Smooth muscle cell (in vitro differentiated cells): ENCODE results near the gene PPM1G. TPM values are rescaled to one million over a fixed set of nuclear protein-coding genes. Genes with fewer than 3 reads are reported as not detected.

Experiments used
- DNase-seq: peaks from one replicate; lab custom pipeline; 2025; ENCODE audit not compliant: unreplicated experiment; lab: John Stamatoyannopoulos, UW
- H2AFZ ChIP-seq: fragments of 200-600 bp; sonication (generic); 2 replicates; pipeline ENCODE4 v1.6.0; 2016; ENCODE audit warnings: antibody characterized with exemption, low read depth, mild to moderate bottlenecking
- H3F3A ChIP-seq: fragments of 200-600 bp; sonication (generic); 2 replicates; pipeline ENCODE4 v1.6.0; 2017; ENCODE audit warnings: antibody characterized with exemption, low read depth
- H3K27ac ChIP-seq: fragments of 200-600 bp; sonication (generic); 2 replicates; pipeline ENCODE4 v1.5.1; 2016; ENCODE audit warnings: low read depth, mild to moderate bottlenecking
- H3K27me3 ChIP-seq: fragments of 200-600 bp; sonication (generic); 2 replicates; pipeline ENCODE4 v1.6.1; 2016; ENCODE audit warnings: low read depth, mild to moderate bottlenecking
- H3K36me3 ChIP-seq: fragments of 200-600 bp; sonication (generic); 2 replicates; pipeline ENCODE4 v1.5.1; 2016; ENCODE audit warnings: low read depth
- H3K4me1 ChIP-seq: fragments of 200-600 bp; sonication (generic); 2 replicates; pipeline ENCODE4 v1.5.1; 2016; ENCODE audit warnings: low read depth
- H3K4me2 ChIP-seq: fragments of 200-600 bp; sonication (generic); 2 replicates; pipeline ENCODE4 v1.6.0; 2016; ENCODE audit warnings: mild to moderate bottlenecking
- H3K4me3 ChIP-seq: fragments of 200-600 bp; sonication (generic); 2 replicates; pipeline ENCODE4 v1.5.1; 2016; ENCODE audit warnings: mild to moderate bottlenecking
- H3K79me2 ChIP-seq: fragments of 200-600 bp; sonication (generic); 2 replicates; pipeline ENCODE4 v1.6.0; 2016; ENCODE audit warnings: low read depth, mild to moderate bottlenecking
- H3K9ac ChIP-seq: fragments of 200-600 bp; sonication (generic); 2 replicates; pipeline ENCODE4 v1.6.0; 2016; ENCODE audit warnings: low read depth
- H3K9me3 ChIP-seq: fragments of 200-600 bp; sonication (generic); replicated peaks from 2 replicates; pipeline ENCODE4 v1.5.1; 2016; ENCODE audit warnings: low read depth
- H4K20me1 ChIP-seq: fragments of 200-600 bp; sonication (generic); 2 replicates; pipeline ENCODE4 v1.6.0; 2016; ENCODE audit warnings: low read depth
- WGBS: methylation state at CpG from one replicate; pipeline ENCODE4 v1.1.7; 2016; ENCODE audit warnings: low lambda C conversion rate; 5-methylcytosine and 5-hydroxymethylcytosine counted together
- polyA plus RNA-seq: library from polyadenylated mRNA; unstranded; fragments of >200 nt; fragmentation: Nextera tagmentation; extraction: Ambion mirVana; gene quantifications from 2 replicates; pipeline ENCODE4 v1.2.1, GENCODE V29; 2016
- total RNA-seq: library from RNA; depleted of rRNA; stranded (reverse); fragments of >200 nt; gene quantifications from 2 replicates; pipeline ENCODE4 v1.2.3, GENCODE V29; 2014
- TF ChIP-seq, protein P1 (sequence below): fragments of 200-600 bp; sonication (generic); IDR thresholded peaks from 2 replicates; pipeline ENCODE4 v1.5.1; 2017; ENCODE audit warnings: borderline replicate concordance, mild to moderate bottlenecking, antibody characterized with exemption; ENCODE audit not compliant: insufficient read depth, poor library complexity, severe bottlenecking

PPM1G gene, protein sequence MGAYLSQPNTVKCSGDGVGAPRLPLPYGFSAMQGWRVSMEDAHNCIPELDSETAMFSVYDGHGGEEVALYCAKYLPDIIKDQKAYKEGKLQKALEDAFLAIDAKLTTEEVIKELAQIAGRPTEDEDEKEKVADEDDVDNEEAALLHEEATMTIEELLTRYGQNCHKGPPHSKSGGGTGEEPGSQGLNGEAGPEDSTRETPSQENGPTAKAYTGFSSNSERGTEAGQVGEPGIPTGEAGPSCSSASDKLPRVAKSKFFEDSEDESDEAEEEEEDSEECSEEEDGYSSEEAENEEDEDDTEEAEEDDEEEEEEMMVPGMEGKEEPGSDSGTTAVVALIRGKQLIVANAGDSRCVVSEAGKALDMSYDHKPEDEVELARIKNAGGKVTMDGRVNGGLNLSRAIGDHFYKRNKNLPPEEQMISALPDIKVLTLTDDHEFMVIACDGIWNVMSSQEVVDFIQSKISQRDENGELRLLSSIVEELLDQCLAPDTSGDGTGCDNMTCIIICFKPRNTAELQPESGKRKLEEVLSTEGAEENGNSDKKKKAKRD
- total RNA-seq (30.2 and 32.8 TPM in 2 replicates), polyA plus RNA-seq (48.7 and 60.0 TPM in 2 replicates)

DNA sequence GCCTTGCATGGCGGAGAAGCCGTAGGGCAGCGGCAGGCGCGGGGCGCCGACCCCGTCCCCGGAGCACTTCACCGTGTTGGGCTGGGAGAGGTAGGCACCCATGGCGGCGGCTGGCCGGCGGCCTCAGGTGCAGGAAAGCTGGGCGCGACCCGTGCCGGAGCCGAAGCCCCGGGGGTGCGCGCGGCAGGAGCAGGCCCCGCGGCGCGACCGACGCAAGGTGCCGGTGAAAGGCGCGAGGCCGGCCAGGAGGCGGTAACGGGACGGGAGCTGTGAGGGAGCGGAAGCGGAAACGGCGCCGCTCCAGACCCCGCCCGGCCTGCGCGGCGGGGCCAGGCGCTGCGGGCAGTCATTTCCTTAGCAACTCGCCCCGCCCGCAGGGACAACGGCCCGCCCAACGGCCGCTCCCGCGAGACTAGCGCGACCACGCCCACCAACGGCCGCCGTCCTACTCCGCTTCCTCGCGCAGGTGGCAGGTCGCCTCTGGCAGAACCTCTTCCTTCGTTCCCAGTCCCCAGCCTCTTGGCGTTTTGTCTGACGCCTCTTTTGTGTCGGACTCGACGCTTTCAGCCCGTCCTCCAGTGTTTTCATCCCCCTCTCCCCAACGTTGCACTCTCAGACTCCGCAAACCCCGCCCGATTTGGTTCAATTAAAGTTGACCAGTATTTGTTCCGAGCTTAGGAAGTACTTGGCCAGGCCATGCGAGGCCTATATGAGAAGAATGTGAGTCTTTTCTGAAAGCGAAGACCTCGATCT lies at the start of gene PPM1G:
TSS of gene PPM1G (minus strand) at position 271 of the 753 bp plus-strand sequence. CDS start at position 102, 169 bp downstream.
- Histone ChIP-seq H4K20me1 (peaks cover 27% of the 10 kb centered on the region), H3K4me2 (peak within 1 kb of the TSS; percentile 85), H3K27ac (peak within 1 kb of the TSS; percentile 68), H3K4me1 (peaks cover 11% of the 10 kb centered on the region), H3K9ac (peak within 1 kb of the TSS; percentile 90), H3F3A (no peaks in the 10 kb centered on the region), H3K27me3 (no peaks in the 10 kb centered on the region), H3K4me3 (peak within 1 kb of the TSS; percentile 99), H2AFZ (peak within 1 kb of the TSS; percentile 99), H3K36me3 (no peaks in the 10 kb centered on the region), H3K9me3 (no peaks in the 10 kb centered on the region), H3K79me2 (peaks cover 46% of the 10 kb centered on the region)
- DNase-seq: peak; percentile 71
- 2% methylated on average over 81 of the region's 82 CpGs for WGBS
- TF ChIP-seq, protein P1, sequence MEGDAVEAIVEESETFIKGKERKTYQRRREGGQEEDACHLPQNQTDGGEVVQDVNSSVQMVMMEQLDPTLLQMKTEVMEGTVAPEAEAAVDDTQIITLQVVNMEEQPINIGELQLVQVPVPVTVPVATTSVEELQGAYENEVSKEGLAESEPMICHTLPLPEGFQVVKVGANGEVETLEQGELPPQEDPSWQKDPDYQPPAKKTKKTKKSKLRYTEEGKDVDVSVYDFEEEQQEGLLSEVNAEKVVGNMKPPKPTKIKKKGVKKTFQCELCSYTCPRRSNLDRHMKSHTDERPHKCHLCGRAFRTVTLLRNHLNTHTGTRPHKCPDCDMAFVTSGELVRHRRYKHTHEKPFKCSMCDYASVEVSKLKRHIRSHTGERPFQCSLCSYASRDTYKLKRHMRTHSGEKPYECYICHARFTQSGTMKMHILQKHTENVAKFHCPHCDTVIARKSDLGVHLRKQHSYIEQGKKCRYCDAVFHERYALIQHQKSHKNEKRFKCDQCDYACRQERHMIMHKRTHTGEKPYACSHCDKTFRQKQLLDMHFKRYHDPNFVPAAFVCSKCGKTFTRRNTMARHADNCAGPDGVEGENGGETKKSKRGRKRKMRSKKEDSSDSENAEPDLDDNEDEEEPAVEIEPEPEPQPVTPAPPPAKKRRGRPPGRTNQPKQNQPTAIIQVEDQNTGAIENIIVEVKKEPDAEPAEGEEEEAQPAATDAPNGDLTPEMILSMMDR: no peak

GRCh38 chr2:27453968-27454367 lies 44.6 kb upstream of the PPM1G start:
- no peaks in the 10 kb centered on the region for H3F3A ChIP-seq
- H3K79me2 ChIP-seq: no peaks in the 10 kb centered on the region
- DNase-seq: no peak
- H3K27me3 ChIP-seq: no peaks in the 10 kb centered on the region
- no peak overlapping the region for H3K4me3 ChIP-seq
- no peaks in the 10 kb centered on the region for H3K4me1 ChIP-seq
- no peak overlapping the region for H3K9ac ChIP-seq
- no peaks in the 10 kb centered on the region for H3K36me3 ChIP-seq
- H3K4me2 ChIP-seq: no peak overlapping the region
- TF ChIP-seq, protein P1: no peak
- no peak overlapping the region for H2AFZ ChIP-seq
- 96% methylated on average over 7 of the region's 7 CpGs for WGBS
- H4K20me1 ChIP-seq: no peaks in the 10 kb centered on the region
- no peak overlapping the region for H3K27ac ChIP-seq
- H3K9me3 ChIP-seq: no peaks in the 10 kb centered on the region

DNA sequence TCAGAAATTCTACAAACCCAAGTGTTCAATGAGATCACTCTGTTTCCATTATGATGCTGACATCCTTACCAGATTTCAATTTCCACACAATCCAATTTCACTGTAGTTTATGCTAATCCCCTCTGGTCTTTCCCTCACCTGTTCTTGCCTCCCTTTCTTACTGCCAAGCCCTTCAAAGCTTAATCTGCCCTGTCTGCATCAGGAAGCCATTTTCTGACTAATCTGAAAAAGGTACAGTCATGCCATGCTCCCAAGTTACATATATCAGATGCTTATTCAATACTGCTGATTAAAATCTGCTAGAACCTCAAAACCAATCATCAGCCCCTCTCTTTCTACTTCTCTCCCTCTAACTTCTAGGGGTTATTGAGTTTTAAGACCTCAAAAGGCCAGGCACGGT lies 41.7 kb upstream of the PPM1G start:
- Histone ChIP-seq H3K4me1 (no peaks in the 10 kb centered on the region), H3K4me3 (no peak overlapping the region), H4K20me1 (no peaks in the 10 kb centered on the region), H3K9ac (no peak overlapping the region), H3K79me2 (no peaks in the 10 kb centered on the region), H3K4me2 (no peak overlapping the region), H3F3A (no peaks in the 10 kb centered on the region), H2AFZ (no peak overlapping the region), H3K27ac (no peak overlapping the region), H3K36me3 (no peaks in the 10 kb centered on the region), H3K9me3 (no peaks in the 10 kb centered on the region), H3K27me3 (no peaks in the 10 kb centered on the region)
- DNase-seq: no peak
- 100% methylated on average over 1 of the region's 1 CpG for WGBS
- TF ChIP-seq, protein P1: no peak
